Stimulated activated CD4-positive, alpha-beta T cell treated with anti-CD3 and anti-CD28 coated beads, Interleukin-2, amount 100 ng/mL, for 48 hours (primary cell): ENCODE results near the gene ABHD14A.

ENCODE experiments used
- DNase-seq, 2 donors: peaks; one replicate each; pipeline ENCODE4 v3.0.0-alpha.2; 2020

The ABHD14A gene

GRCh38 chr3:51999846-52000245 is 25.0 kb downstream of the ABHD14A start:
- DNase-seq = no peak

GRCh38 chr3:52001443-52001974 is 26.6 kb downstream of the ABHD14A start:
- DNase-seq = peak; percentile 79 to 84

GRCh38 chr3:52002748-52003147 is 27.9 kb downstream of the ABHD14A start:
- DNase-seq = no peak

GRCh38 chr3:52004163-52004787 is 29.4 kb downstream of the ABHD14A start:
- DNase-seq = no peak

- no peak for DNase-seq
Observed at GRCh38 chr3:52004906-52005395, 30.1 kb downstream of the ABHD14A start.

- DNase-seq = no peak
Observed at GRCh38 chr3:52005571-52005986, 30.7 kb downstream of the ABHD14A start.

- no peak for DNase-seq
Observed at GRCh38 chr3:52006017-52006819, 31.4 kb downstream of the ABHD14A start.

- no peak for DNase-seq
Observed at GRCh38 chr3:52006820-52007133, 31.9 kb downstream of the ABHD14A start.

GRCh38 chr3:52007291-52007690 is 32.4 kb downstream of the ABHD14A start:
- DNase-seq = no peak

- DNase-seq = no peak
Observed at GRCh38 chr3:52010431-52010830, 35.6 kb downstream of the ABHD14A start.

GRCh38 chr3:52012699-52013098 is 37.8 kb downstream of the ABHD14A start:
- DNase-seq = no peak

GRCh38 chr3:52013802-52014598 is 39.1 kb downstream of the ABHD14A start:
- no peak for DNase-seq

- DNase-seq = no peak
Observed at GRCh38 chr3:52014613-52015012, 39.7 kb downstream of the ABHD14A start.

GRCh38 chr3:52015438-52016228 is 40.8 kb downstream of the ABHD14A start:
- DNase-seq = no peak

GRCh38 chr3:52017586-52017985 is 42.7 kb downstream of the ABHD14A start:
- DNase-seq = no peak

- DNase-seq = no peak
Observed at GRCh38 chr3:52018319-52019000, 43.6 kb downstream of the ABHD14A start.

GRCh38 chr3:52019352-52020080 is 44.7 kb downstream of the ABHD14A start:
- DNase-seq = no peak

GRCh38 chr3:52020796-52021195 is 45.9 kb downstream of the ABHD14A start:
- DNase-seq = no peak

GRCh38 chr3:52021489-52022268 is 46.8 kb downstream of the ABHD14A start:
- no peak for DNase-seq
